SH-SY5Y (cell line): ENCODE measurements around the gene RSPH9.

ENCODE experiments used
- GATA2 ChIP-seq: IDR thresholded peaks from 2 replicates; pipeline ENCODE4 v1.6.1; 2011; ENCODE audit warnings: mild to moderate bottlenecking, low read depth, low read length
- GATA3 ChIP-seq: IDR thresholded peaks from 2 replicates; pipeline ENCODE4 v1.6.1; 2011; ENCODE audit warnings: low read depth, mild to moderate bottlenecking, low read length, moderate library complexity

DNA sequence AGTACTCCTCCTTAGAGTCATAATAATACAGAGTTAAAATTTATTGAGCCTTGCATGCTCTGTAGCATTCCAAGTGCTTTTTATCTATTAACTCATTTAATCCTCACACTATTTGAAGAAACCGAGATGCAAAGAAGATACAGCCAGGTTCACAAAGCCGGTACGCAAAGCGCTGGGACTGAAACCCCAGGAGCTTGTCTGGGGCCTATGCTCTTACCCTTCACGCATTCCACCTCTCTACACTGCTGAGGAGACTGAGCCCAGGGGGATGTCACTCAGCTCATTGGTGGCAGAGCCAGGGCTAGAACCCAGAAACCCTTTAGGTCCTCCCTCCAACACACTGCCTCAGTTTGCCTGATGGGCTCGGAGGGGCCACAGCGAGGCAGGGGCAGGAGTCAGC, 62.4 kb downstream of the RSPH9 start:
- no peak for TF ChIP-seq GATA2
- TF ChIP-seq GATA3: no peak
